ENCODE results near the gene SORCS1. TPM values are rescaled to one million over a fixed set of nuclear protein-coding genes. Genes with fewer than 3 reads are reported as not detected.

SORCS1 gene
- polyA plus RNA-seq, 1 of the 3 experiments (the other 2 are of a cell fraction): 0.66 TPM

DNA sequence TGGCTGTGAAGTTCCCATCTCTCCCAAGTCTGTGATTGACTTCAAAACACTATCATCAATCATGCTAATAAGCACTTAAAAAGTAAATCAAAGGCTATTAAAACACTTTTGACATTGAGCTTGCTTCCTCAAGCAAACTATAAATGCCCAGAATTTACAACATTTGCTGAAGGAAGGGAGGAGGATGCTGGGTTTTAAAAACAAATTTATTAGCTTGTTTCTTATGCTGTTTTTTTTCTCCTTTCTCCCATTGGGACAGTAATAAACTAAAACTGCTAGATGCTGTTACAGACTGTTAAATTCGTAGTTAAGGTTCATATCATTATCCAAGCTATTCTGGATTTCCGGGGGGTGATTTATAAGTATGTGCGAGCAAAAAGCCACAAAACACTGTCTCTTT, 250.5 kb downstream of the SORCS1 start:
- H3K36me3 ChIP-seq (replicated peaks in 1 of 2; ENCODE audit: control insufficient read depth in 1 of 2, insufficient read depth in 2 of 2, low read length in 1 of 2): no peaks in the 10 kb centered on the region
- H3K4me2 ChIP-seq: no peak overlapping the region
- peaks cover 0 to 26% of the 10 kb centered on the region in 2 experiments; a peak in 3 of 4 replicates for H3K4me1 ChIP-seq (ENCODE audit: control insufficient read depth in 1 of 2, insufficient read depth in 2 of 2, low read depth in 1 of 2, low read length in 1 of 2)
- CTCF ChIA-PET: interaction anchor here (0.6 to 1.1 kb wide), 2 partner anchors 211 to 335 kb away, joined by 3 read pairs; no protein-coding TSS in a partner anchor
- H3F3A ChIP-seq (replicated peaks; ENCODE audit: insufficient read depth): no peaks in the 10 kb centered on the region
- no peak for TF ChIP-seq GATA2 (CRISPR knock-in tag; IDR thresholded peaks at IDR 0.05)
- no peak for TF ChIP-seq GABPA (IDR thresholded peaks at IDR 0.05; ENCODE audit: low read depth)
- no peak for TF ChIP-seq MXI1 (IDR thresholded peaks at IDR 0.05; ENCODE audit: low read depth, low read length)
- no peak for TF ChIP-seq POLR2AphosphoS5 (IDR thresholded peaks at IDR 0.05; ENCODE audit: low read depth, low read length)
- TF ChIP-seq EP300 (IDR thresholded peaks at IDR 0.05; ENCODE audit: borderline replicate concordance in 1 of 2, low read depth in 1 of 2, low read length in 1 of 2): no peak
- no peak for TF ChIP-seq PBX3 (IDR thresholded peaks at IDR 0.05)
- TF ChIP-seq RFX5 (IDR thresholded peaks at IDR 0.05; ENCODE audit: low read length): no peak
- TF ChIP-seq ELF1 (IDR thresholded peaks at IDR 0.05): no peak
- TF ChIP-seq, protein P1, sequence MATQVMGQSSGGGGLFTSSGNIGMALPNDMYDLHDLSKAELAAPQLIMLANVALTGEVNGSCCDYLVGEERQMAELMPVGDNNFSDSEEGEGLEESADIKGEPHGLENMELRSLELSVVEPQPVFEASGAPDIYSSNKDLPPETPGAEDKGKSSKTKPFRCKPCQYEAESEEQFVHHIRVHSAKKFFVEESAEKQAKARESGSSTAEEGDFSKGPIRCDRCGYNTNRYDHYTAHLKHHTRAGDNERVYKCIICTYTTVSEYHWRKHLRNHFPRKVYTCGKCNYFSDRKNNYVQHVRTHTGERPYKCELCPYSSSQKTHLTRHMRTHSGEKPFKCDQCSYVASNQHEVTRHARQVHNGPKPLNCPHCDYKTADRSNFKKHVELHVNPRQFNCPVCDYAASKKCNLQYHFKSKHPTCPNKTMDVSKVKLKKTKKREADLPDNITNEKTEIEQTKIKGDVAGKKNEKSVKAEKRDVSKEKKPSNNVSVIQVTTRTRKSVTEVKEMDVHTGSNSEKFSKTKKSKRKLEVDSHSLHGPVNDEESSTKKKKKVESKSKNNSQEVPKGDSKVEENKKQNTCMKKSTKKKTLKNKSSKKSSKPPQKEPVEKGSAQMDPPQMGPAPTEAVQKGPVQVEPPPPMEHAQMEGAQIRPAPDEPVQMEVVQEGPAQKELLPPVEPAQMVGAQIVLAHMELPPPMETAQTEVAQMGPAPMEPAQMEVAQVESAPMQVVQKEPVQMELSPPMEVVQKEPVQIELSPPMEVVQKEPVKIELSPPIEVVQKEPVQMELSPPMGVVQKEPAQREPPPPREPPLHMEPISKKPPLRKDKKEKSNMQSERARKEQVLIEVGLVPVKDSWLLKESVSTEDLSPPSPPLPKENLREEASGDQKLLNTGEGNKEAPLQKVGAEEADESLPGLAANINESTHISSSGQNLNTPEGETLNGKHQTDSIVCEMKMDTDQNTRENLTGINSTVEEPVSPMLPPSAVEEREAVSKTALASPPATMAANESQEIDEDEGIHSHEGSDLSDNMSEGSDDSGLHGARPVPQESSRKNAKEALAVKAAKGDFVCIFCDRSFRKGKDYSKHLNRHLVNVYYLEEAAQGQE (IDR thresholded peaks at IDR 0.05; ENCODE audit: low read depth, low read length): no peak
- TF ChIP-seq FOSL2 (IDR thresholded peaks at IDR 0.05; ENCODE audit: borderline replicate concordance, low read depth): no peak
- no peak for TF ChIP-seq YY1 (IDR thresholded peaks at IDR 0.05; ENCODE audit: low read depth)
- TF ChIP-seq SIN3A (IDR thresholded peaks at IDR 0.05; ENCODE audit: borderline replicate concordance, low read depth, low read length): no peak
- TF ChIP-seq FOXJ3 (CRISPR knock-in tag; IDR thresholded peaks at IDR 0.05): no peak
- no peak for TF ChIP-seq RXRA (IDR thresholded peaks at IDR 0.05; ENCODE audit: borderline replicate concordance, low read depth)
- TF ChIP-seq FOXM1 (IDR thresholded peaks at IDR 0.05; ENCODE audit: low read depth): no peak
- TF ChIP-seq TCF12 (IDR thresholded peaks at IDR 0.05): no peak
- POLR2A ChIA-PET: interaction anchor here (1.5 kb wide), 1 partner anchor 251 kb away, joined by 4 read pairs; the partner anchor contains the start of gene SORCS1
- WGBS (ENCODE audit: low lambda C conversion rate): 37% methylated on average over 3 of the region's 3 CpGs
- no peak overlapping the region for H3K4me3 ChIP-seq (ENCODE audit: low read depth in 2 of 2, low read length in 1 of 2)
- H3K27me3 ChIP-seq (ENCODE audit: insufficient read depth): no peaks in the 10 kb centered on the region
- H2AFZ ChIP-seq (ENCODE audit: low read depth): no peak overlapping the region
- DNase-seq: no peak
- H3K9me3 ChIP-seq: no peaks in the 10 kb centered on the region
- H3K9ac ChIP-seq: no peak overlapping the region
- no peaks in the 10 kb centered on the region for H4K20me1 ChIP-seq (ENCODE audit: insufficient read depth)
- H3K9me2 ChIP-seq: no peaks in the 10 kb centered on the region
- H3K27ac ChIP-seq (ENCODE audit: low read depth in 2 of 2, low read length in 1 of 2): no peak overlapping the region; a peak in 1 of 4 replicates
- H3K79me2 ChIP-seq (ENCODE audit: insufficient read depth): no peaks in the 10 kb centered on the region
